ENCODE results near the gene ELL.

ELL gene

GRCh38 chr19:18440936-18441803 is 80.7 kb downstream of the ELL start:
- H3K4ac ChIP-seq (ENCODE audit: low read depth, low read length), result no peak overlapping the region
- WGBS (ENCODE audit: extremely low coverage, insufficient coverage, low lambda C conversion rate), result no CpG with 5 or more reads among the region's 23 CpGs
- H3K27me3 ChIP-seq (ENCODE audit: insufficient read depth, low read length, poor library complexity), result no peaks in the 10 kb centered on the region

GRCh38 chr19:18440415-18440877 is 81.4 kb downstream of the ELL start:
- Histone ChIP-seq H3K23ac (ENCODE audit: low read length) (no peak overlapping the region), H3K4me1 (ENCODE audit: control insufficient read depth, low read depth, low read length) (peaks cover 10% of the 10 kb centered on the region), H4K8ac (ENCODE audit: low read depth, low read length) (no peak overlapping the region), H3K27ac (ENCODE audit: low read depth, low read length) (no peak overlapping the region), H3K79me1 (ENCODE audit: low read length) (no peaks in the 10 kb centered on the region), H3K36me3 (ENCODE audit: control insufficient read depth, insufficient read depth, low read length) (peaks cover 4% of the 10 kb centered on the region), H3K18ac (ENCODE audit: low read length) (no peak overlapping the region), H4K5ac (ENCODE audit: low read length) (no peak overlapping the region), H3K56ac (ENCODE audit: low read length) (no peak overlapping the region), H3K9ac (ENCODE audit: low read length) (no peak overlapping the region), H2BK5ac (ENCODE audit: low read length) (no peak overlapping the region), H3K27me3 (ENCODE audit: insufficient read depth, low read length, poor library complexity) (no peaks in the 10 kb centered on the region), H3K4ac (ENCODE audit: low read depth, low read length) (no peak overlapping the region), H3K79me2 (ENCODE audit: control insufficient read depth, insufficient read depth, low read length) (no peaks in the 10 kb centered on the region), H2BK15ac (replicated peaks; ENCODE audit: low read depth) (no peak overlapping the region), H3K4me3 (ENCODE audit: low read length) (no peak overlapping the region), H3K4me2 (ENCODE audit: low read length) (no peak overlapping the region), H2AK5ac (ENCODE audit: low read length) (no peak overlapping the region), H2BK120ac (ENCODE audit: low read depth, low read length) (no peak overlapping the region)
- DNase-seq, result peak; percentile 54
- no CpG with 5 or more reads among the region's 11 CpGs for WGBS (ENCODE audit: extremely low coverage, insufficient coverage, low lambda C conversion rate)

More at GRCh38 chr19:18440936-18441803, 80.7 kb downstream of the ELL start:
- Histone ChIP-seq H4K8ac (ENCODE audit: low read depth, low read length) (no peak overlapping the region), H2BK120ac (ENCODE audit: low read depth, low read length) (no peak overlapping the region), H3K79me1 (ENCODE audit: low read length) (no peaks in the 10 kb centered on the region), H4K5ac (ENCODE audit: low read length) (no peak overlapping the region), H3K4me2 (ENCODE audit: low read length) (no peak overlapping the region), H3K27ac (ENCODE audit: low read depth, low read length) (no peak overlapping the region), H3K36me3 (ENCODE audit: control insufficient read depth, insufficient read depth, low read length) (peaks cover under 1% of the 10 kb centered on the region), H3K56ac (ENCODE audit: low read length) (no peak overlapping the region), H2BK15ac (replicated peaks; ENCODE audit: low read depth) (no peak overlapping the region), H3K4me3 (ENCODE audit: low read length) (no peak overlapping the region), H3K18ac (ENCODE audit: low read length) (no peak overlapping the region), H3K9ac (ENCODE audit: low read length) (no peak overlapping the region), H2AK5ac (ENCODE audit: low read length) (no peak overlapping the region), H3K79me2 (ENCODE audit: control insufficient read depth, insufficient read depth, low read length) (no peaks in the 10 kb centered on the region), H3K23ac (ENCODE audit: low read length) (no peak overlapping the region), H2BK5ac (ENCODE audit: low read length) (no peak overlapping the region), H3K4me1 (ENCODE audit: control insufficient read depth, low read depth, low read length) (peaks cover 10% of the 10 kb centered on the region)
- DNase-seq, result no peak

GRCh38 chr19:18439910-18440237 is 82.0 kb downstream of the ELL start:
- Histone ChIP-seq H3K36me3 (ENCODE audit: control insufficient read depth, insufficient read depth, low read length) (peaks cover 4% of the 10 kb centered on the region), H3K56ac (ENCODE audit: low read length) (peak overlapping the region; percentile 34), H3K4me3 (ENCODE audit: low read length) (no peak overlapping the region), H3K27me3 (ENCODE audit: insufficient read depth, low read length, poor library complexity) (no peaks in the 10 kb centered on the region), H3K79me1 (ENCODE audit: low read length) (no peaks in the 10 kb centered on the region), H3K27ac (ENCODE audit: low read depth, low read length) (peak overlapping the region; percentile 90), H2AK5ac (ENCODE audit: low read length) (no peak overlapping the region), H4K5ac (ENCODE audit: low read length) (no peak overlapping the region), H3K23ac (ENCODE audit: low read length) (no peak overlapping the region), H3K79me2 (ENCODE audit: control insufficient read depth, insufficient read depth, low read length) (no peaks in the 10 kb centered on the region), H4K8ac (ENCODE audit: low read depth, low read length) (no peak overlapping the region), H3K18ac (ENCODE audit: low read length) (no peak overlapping the region), H2BK5ac (ENCODE audit: low read length) (no peak overlapping the region), H2BK15ac (replicated peaks; ENCODE audit: low read depth) (no peak overlapping the region), H2BK120ac (ENCODE audit: low read depth, low read length) (no peak overlapping the region), H3K4me2 (ENCODE audit: low read length) (no peak overlapping the region), H3K4ac (ENCODE audit: low read depth, low read length) (no peak overlapping the region), H3K9ac (ENCODE audit: low read length) (no peak overlapping the region), H3K4me1 (ENCODE audit: control insufficient read depth, low read depth, low read length) (peaks cover 10% of the 10 kb centered on the region)
- no peak for DNase-seq
- no CpG with 5 or more reads among the region's 9 CpGs for WGBS (ENCODE audit: extremely low coverage, insufficient coverage, low lambda C conversion rate)

- no peaks in the 10 kb centered on the region for H3K79me2 ChIP-seq (ENCODE audit: control insufficient read depth, insufficient read depth, low read length)
- H2BK15ac ChIP-seq (replicated peaks; ENCODE audit: low read depth), result no peak overlapping the region
- H3K23ac ChIP-seq (ENCODE audit: low read length), result no peak overlapping the region
- H3K4ac ChIP-seq (ENCODE audit: low read depth, low read length), result no peak overlapping the region
- no peak overlapping the region for H3K4me2 ChIP-seq (ENCODE audit: low read length)
- DNase-seq, result no peak
- H3K4me1 ChIP-seq (ENCODE audit: control insufficient read depth, low read depth, low read length), result peaks cover 10% of the 10 kb centered on the region
- H3K79me1 ChIP-seq (ENCODE audit: low read length), result no peaks in the 10 kb centered on the region
- no peak overlapping the region for H2AK5ac ChIP-seq (ENCODE audit: low read length)
- H3K9ac ChIP-seq (ENCODE audit: low read length), result peak overlapping the region; percentile 73
- H4K5ac ChIP-seq (ENCODE audit: low read length), result no peak overlapping the region
- H2BK120ac ChIP-seq (ENCODE audit: low read depth, low read length), result no peak overlapping the region
- peak overlapping the region; percentile 93 for H3K56ac ChIP-seq (ENCODE audit: low read length)
- peak overlapping the region; percentile 90 for H3K27ac ChIP-seq (ENCODE audit: low read depth, low read length)
- peaks cover 4% of the 10 kb centered on the region for H3K36me3 ChIP-seq (ENCODE audit: control insufficient read depth, insufficient read depth, low read length)
- no peaks in the 10 kb centered on the region for H3K27me3 ChIP-seq (ENCODE audit: insufficient read depth, low read length, poor library complexity)
- H4K8ac ChIP-seq (ENCODE audit: low read depth, low read length), result peak overlapping the region; percentile 7
- no CpG with 5 or more reads among the region's 13 CpGs for WGBS (ENCODE audit: extremely low coverage, insufficient coverage, low lambda C conversion rate)
- no peak overlapping the region for H3K4me3 ChIP-seq (ENCODE audit: low read length)
- H3K18ac ChIP-seq (ENCODE audit: low read length), result peak overlapping the region; percentile 76
- H2BK5ac ChIP-seq (ENCODE audit: low read length), result peak overlapping the region; percentile 41
Measured at GRCh38 chr19:18439025-18439909, 82.6 kb downstream of the ELL start.

GRCh38 chr19:18438331-18439024 is 83.4 kb downstream of the ELL start:
- peak overlapping the region; percentile 26 for H3K4ac ChIP-seq (ENCODE audit: low read depth, low read length)
- H3K27me3 ChIP-seq (ENCODE audit: insufficient read depth, low read length, poor library complexity), result no peaks in the 10 kb centered on the region
- H2BK120ac ChIP-seq (ENCODE audit: low read depth, low read length), result no peak overlapping the region
- H3K4me2 ChIP-seq (ENCODE audit: low read length), result peak overlapping the region; percentile 58
- H3K79me1 ChIP-seq (ENCODE audit: low read length), result no peaks in the 10 kb centered on the region
- peak; percentile 85 for DNase-seq
- no peak overlapping the region for H2BK15ac ChIP-seq (replicated peaks; ENCODE audit: low read depth)
- H3K23ac ChIP-seq (ENCODE audit: low read length), result no peak overlapping the region
- peak overlapping the region; percentile 93 for H3K56ac ChIP-seq (ENCODE audit: low read length)
- no CpG with 5 or more reads among the region's 24 CpGs for WGBS (ENCODE audit: extremely low coverage, insufficient coverage, low lambda C conversion rate)
- H3K79me2 ChIP-seq (ENCODE audit: control insufficient read depth, insufficient read depth, low read length), result no peaks in the 10 kb centered on the region
- no peak overlapping the region for H4K5ac ChIP-seq (ENCODE audit: low read length)
- H2BK5ac ChIP-seq (ENCODE audit: low read length), result peak overlapping the region; percentile 58
- H3K27ac ChIP-seq (ENCODE audit: low read depth, low read length), result peak overlapping the region; percentile 90
- H3K4me3 ChIP-seq (ENCODE audit: low read length), result no peak overlapping the region
- H4K8ac ChIP-seq (ENCODE audit: low read depth, low read length), result peak overlapping the region; percentile 29
- peaks cover 4% of the 10 kb centered on the region for H3K36me3 ChIP-seq (ENCODE audit: control insufficient read depth, insufficient read depth, low read length)
- peaks cover 10% of the 10 kb centered on the region for H3K4me1 ChIP-seq (ENCODE audit: control insufficient read depth, low read depth, low read length)
- H3K9ac ChIP-seq (ENCODE audit: low read length), result peak overlapping the region; percentile 73
- H2AK5ac ChIP-seq (ENCODE audit: low read length), result no peak overlapping the region
- H3K18ac ChIP-seq (ENCODE audit: low read length), result peak overlapping the region; percentile 76
